GM21529 (cell line): ENCODE measurements around the gene PHB1.

ENCODE experiments used
- ATAC-seq: cut with Tn5 transposase; IDR thresholded peaks from one replicate; pipeline ENCODE4 v1.9.1; 2021; ENCODE audit not compliant: unreplicated experiment

PHB1 gene

GRCh38 chr17:49414622-49415350 is at the start of gene PHB1:
TSS of gene PHB1 (minus strand) at chr17:49414882. CDS start at chr17:49413264, 1,618 bp downstream.
- ATAC-seq = peak; percentile 96

DNA sequence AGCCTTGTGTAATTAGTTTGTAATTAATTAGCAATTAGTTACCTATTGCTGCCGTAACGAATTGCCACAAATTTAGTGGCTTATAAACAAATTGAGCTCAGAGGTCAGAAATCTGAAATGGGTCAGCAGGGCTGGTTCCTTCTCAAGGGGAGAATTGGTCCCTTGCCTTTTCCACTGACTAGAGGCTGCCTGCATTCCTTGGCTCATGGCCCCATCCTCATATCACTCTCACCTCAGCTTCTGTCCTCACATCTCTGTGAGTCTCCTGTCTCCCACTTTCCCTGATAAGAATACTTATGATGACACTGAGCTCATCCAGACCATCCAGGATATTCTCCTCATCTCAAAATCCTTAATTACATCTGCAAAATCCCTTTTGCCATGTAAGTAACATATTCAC is 49.4 kb upstream of the PHB1 start:
- ATAC-seq = no peak

DNA sequence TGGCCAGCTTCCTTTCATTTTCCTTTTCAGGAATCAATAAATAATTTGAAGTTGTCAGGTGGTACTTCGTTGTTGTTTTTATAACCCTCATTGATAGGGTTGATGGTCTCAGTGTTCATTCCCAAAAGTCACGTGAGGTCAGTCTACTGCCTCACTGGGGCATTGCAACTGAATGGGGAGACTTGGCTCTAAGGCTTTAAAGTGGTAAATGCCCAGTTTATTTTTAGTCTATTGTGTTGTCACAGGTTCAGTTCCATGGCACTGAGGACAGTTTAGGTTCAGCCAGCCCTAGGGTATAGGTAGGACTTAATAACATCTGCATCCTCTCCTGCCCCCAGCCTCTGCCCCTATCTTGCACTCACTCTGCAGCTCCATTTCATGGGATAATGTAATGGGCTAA is 46.9 kb upstream of the PHB1 start:
- no peak for ATAC-seq

GRCh38 chr17:49460401-49460800 is 45.7 kb upstream of the PHB1 start:
- no peak for ATAC-seq

GRCh38 chr17:49459401-49459984 is 44.8 kb upstream of the PHB1 start:
- ATAC-seq = no peak

GRCh38 chr17:49457564-49458535 is 43.2 kb upstream of the PHB1 start:
- no peak for ATAC-seq

DNA sequence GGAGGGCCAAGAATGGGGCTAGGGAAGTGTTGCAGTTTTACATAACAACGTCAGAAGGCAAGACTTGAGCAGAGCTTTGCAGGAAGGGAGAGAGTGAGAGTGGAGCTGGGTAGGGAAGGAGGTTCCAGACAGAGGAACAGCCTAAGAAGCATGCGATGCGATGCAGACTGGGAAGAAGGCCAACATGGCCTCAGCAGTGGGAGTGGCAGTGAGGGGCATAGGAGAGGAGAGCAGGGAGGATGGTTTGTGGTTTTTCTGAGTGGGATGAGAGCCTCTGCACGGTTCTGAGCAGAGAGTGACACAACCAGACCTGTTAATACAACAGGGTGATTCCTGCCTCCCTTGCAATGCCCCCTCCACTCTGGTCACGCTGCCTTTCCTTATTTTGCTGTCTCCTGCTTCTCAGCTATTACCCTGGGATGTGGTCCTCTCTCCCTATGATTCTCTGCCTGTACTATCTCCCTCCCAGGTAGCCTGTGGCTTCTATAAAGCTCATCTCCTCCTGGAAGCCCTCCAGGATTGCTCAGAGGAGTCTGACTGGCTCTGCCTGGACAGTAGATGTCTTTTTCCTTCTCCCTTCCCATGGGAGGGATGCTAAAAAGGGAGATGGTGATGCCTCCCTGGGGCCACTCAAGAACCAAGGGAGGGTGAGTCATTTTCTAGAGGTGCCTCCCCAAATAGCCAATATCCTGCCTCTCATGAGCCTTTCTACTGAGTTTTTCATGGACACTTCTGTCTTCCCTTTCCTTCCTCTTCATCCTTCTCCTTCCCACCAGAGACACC is 41.7 kb upstream of the PHB1 start:
- ATAC-seq = no peak

DNA sequence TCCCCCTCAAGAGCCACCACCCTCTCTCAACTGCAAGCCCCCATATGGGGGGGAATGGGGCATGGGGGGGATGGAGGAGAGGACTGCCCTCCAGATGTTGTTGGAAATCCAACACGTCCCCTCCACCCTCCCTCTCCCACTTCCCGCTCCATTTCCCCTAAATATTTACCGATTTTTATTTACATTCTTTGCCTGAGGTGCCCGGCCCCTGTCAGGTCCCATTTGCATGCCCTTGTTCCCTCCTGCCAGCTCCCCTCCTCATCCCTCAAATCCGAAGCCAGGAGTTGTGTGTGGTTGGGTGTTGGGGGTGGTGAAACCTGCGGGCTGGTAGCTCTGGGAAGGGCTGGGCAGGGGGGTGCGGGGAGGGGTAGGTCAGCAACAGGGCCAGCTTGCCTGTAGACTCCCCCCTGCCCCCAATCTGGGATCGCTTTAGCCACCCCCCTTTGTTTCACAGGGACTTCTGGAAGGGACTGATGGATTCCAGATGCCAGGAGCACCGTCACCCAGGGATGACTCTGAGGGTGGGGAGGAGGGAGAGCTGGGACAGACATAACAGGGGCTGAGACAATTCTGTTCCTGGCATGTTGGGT is 40.7 kb upstream of the PHB1 start:
- ATAC-seq = no peak

- no peak for ATAC-seq
These were observed 39.4 kb upstream of the PHB1 start for GRCh38 chr17:49454050-49454449.

GRCh38 chr17:49452661-49453060 is 38.0 kb upstream of the PHB1 start:
- no peak for ATAC-seq

GRCh38 chr17:49452201-49452600 is 37.5 kb upstream of the PHB1 start:
- no peak for ATAC-seq

GRCh38 chr17:49450735-49451134 is 36.1 kb upstream of the PHB1 start:
- no peak for ATAC-seq

DNA sequence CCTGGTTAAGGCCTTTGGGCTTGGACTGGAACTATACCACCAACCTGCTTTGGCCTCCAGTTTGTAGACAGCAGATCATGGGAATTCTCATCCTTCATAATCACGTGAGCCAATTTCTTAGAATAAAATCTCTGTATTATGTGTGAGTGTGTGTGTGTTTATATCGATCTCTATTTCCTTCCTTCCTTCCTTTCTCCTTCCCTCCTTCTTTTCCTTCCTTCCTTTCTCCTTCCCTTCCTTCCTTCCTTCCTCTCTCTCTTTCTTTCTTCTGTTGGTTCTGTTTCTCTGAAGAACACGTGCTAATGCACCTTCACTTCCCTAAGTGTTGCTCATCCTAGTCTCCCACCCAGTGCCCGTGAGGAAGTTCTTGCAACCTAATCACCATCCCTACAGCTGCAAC is 35.5 kb upstream of the PHB1 start:
- ATAC-seq = no peak

DNA sequence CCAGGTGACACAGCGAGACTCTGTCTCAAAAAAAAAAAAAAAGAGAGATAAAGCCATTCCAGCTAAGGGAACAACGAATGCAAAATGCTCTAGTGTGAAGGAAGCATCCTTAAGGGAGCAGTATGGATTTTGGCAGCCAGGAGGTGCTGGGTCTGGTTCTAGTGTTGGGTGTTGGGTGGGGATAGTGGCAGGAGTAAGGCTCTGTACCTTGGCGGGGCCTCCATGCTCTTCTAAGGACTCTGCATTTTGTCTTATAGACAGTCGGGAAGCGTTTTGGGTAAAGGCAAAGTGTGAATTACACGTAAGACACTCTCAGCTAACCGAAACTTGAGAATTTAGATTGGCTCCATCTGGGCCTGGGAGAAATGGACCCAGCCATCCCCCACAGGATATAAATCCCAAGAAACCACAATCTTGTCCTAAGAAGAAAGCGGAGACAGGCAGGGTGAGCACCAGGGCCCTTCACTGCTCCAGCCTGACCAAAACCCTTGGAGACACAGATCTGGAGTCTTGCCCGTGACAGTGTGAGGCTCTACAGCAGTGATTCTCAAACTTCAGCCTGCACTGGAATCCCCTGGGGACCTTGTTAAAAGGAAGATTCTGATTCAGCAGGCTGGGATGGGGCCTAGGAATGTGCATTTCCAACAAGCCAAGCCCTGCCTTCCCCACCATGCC is 33.1 kb upstream of the PHB1 start:
- ATAC-seq = no peak

DNA sequence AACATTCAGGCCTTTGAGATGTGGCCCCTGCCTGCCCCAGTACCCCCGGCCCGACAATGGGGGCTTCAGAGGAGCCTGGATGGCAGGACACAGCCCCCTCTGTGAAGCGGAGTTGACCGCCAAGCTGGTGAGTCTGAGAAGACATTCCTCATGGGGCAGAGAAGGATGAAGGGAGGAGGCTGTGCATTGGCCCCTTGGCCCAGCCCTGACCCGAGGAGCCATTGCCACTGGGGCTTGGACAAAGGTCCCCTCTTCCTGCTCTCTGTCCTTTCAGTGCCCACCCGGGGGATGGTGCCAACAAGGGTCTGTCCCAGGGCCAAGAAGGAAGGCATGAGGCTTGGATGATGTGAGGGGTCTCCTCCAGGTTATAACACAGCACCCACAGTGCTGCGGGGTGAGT is 30.9 kb upstream of the PHB1 start:
- ATAC-seq = no peak

DNA sequence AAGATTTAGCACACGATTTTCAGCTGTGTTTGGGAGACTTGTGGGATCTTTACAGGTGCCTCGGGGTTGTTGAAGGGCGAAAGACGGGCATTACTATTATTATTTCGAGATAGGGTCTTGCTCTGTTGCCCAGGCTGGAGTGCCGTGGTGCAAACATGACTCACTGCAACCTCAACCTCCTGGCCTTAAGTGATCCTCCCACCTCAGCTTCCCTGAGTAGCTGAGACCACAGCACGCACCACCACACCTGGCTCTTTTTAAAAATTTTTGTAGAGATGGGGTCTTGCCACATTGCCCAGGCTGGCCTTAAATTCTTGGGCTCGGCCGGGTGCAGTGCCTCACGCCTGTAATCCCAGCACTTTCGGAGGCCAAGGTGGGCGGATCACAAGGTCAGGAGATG is 29.7 kb upstream of the PHB1 start:
- no peak for ATAC-seq

- no peak for ATAC-seq
These were observed 29.2 kb upstream of the PHB1 start for GRCh38 chr17:49443862-49444261.

GRCh38 chr17:49442041-49442440 is 27.4 kb upstream of the PHB1 start:
- ATAC-seq = no peak

DNA sequence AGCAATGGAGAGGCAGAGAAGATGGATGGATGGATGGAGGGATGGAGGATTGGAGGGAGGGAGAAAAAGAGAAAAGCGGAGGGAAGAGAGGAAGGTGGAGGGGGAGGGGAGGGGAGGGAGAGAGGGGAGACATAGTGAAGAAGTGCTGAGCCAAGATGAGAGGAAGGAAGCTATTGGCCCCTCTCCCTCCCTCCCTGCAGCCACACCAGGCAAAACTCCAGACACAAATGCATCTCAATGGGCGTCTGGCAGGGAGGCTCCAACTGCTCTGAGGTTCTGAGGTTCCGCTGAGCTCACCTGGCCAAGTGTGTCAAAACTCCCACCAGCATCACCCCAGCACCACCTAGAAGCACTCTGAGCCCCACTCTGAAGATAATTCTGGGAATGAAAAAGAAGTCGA is 26.9 kb upstream of the PHB1 start:
- ATAC-seq = no peak

GRCh38 chr17:49440581-49440980 is 25.9 kb upstream of the PHB1 start:
- no peak for ATAC-seq
